HCT116 (cell line): ENCODE measurements around the gene SC5D. TPM values are rescaled to one million over a fixed set of nuclear protein-coding genes. Genes with fewer than 3 reads are reported as not detected.

ENCODE experiments used
- ATAC-seq: fragments of 200-7000 bp; cut with Tn5 transposase; 2 replicates; pipeline ENCODE4 v1.9.1; 2020; ENCODE audit warnings: mild to moderate bottlenecking, moderate library complexity
- BruUV-seq: library from RNA; stranded (reverse); fragments of 400-500 nt; replicated peaks from 2 replicates; lab custom pipeline; 2021; lab: Mats Ljungman, UMichigan
- CTCF ChIA-PET: fragments of 300-600 bp; sonication (Branson Sonifier 250); formaldehyde crosslinking; loops from one replicate; lab custom pipeline; 2021; ENCODE audit warnings: antibody characterized with exemption; lab: Charles Lee
- POLR2A ChIA-PET: fragments of 300-600, 350-600 bp; sonication (Branson Sonifier 250); formaldehyde crosslinking; loops from one replicate; lab custom pipeline; 2021; ENCODE audit warnings: antibody characterized with exemption; lab: Charles Lee
- RAD21 ChIA-PET, 2 experiments: fragments of 300-600 bp; sonication (Branson Sonifier 250); formaldehyde crosslinking; loops; one replicate each; lab custom pipeline; 2023; ENCODE audit warnings: low total read pairs in 2 of 2; ENCODE audit not compliant: uncharacterized antibody in 2 of 2, unreplicated experiment in 2 of 2, low non-redundant PET in 1 of 2; lab: Charles Lee
- DNase-seq: peaks from one replicate; pipeline ENCODE4 v3.0.0-alpha.2; 2010; ENCODE audit warnings: low read depth, low spot score
- H2AFZ ChIP-seq: fragments of 200-600 bp; shearing (Covaris generic), sonication (generic); 2 replicates; pipeline ENCODE4 v1.6.1; 2017; ENCODE audit warnings: low read depth, mixed run types, mixed read lengths, antibody characterized with exemption, low read length; ENCODE audit not compliant: poor library complexity, severe bottlenecking
- H3K27ac ChIP-seq: 2 replicates; pipeline ENCODE4 v1.5.1; 2012; ENCODE audit warnings: low read depth, low read length
- H3K27me3 ChIP-seq: fragments of 200-600 bp; sonication (generic); 2 replicates; pipeline ENCODE4 v1.6.1; 2016; ENCODE audit warnings: mixed run types, low read length, mixed read lengths; ENCODE audit not compliant: insufficient read depth
- H3K36me3 ChIP-seq, 2 experiments: fragments of 200-500 bp in 1 of 2; fragments of 200-600 bp in 1 of 2; sonication (Bioruptor generic) in 1 of 2; sonication (generic) in 1 of 2; 2 replicates each; pipeline versions ENCODE4 v1.5.1 to v1.6.1; 2014 to 2016; ENCODE audit warnings: low read length in 2 of 2, inconsistent platforms in 1 of 2, mixed read lengths in 1 of 2, mixed run types in 1 of 2; ENCODE audit not compliant: insufficient read depth in 2 of 2, control insufficient read depth in 1 of 2
- H3K4me1 ChIP-seq, 2 experiments: fragments of 200-600 bp in 1 of 2; sonication (generic) in 1 of 2; 2 replicates each; pipeline versions ENCODE4 v1.5.1 to v1.6.1; 2012 to 2017; ENCODE audit warnings: low read length in 2 of 2, inconsistent platforms in 1 of 2, mild to moderate bottlenecking in 1 of 2, mixed read lengths in 1 of 2, mixed run types in 1 of 2, moderate library complexity in 1 of 2; ENCODE audit not compliant: insufficient read depth in 2 of 2, control insufficient read depth in 1 of 2
- H3K4me2 ChIP-seq: fragments of 200-600 bp; sonication (generic); 2 replicates; pipeline ENCODE4 v1.6.1; 2017; ENCODE audit warnings: mixed run types, low read length, mixed read lengths
- H3K4me3 ChIP-seq, 2 experiments: fragments of 200-600 bp in 1 of 2; sonication (generic) in 1 of 2; replicated peaks in 1 of 2; 2 replicates each; pipeline ENCODE4 v1.5.1; 2011 to 2016; ENCODE audit warnings: low read length in 2 of 2, control low read depth in 1 of 2, low read depth in 1 of 2, mild to moderate bottlenecking in 1 of 2, mixed read lengths in 1 of 2, mixed run types in 1 of 2
- H3K79me2 ChIP-seq: fragments of 200-600 bp; sonication (generic); 2 replicates; pipeline ENCODE4 v1.6.1; 2017; ENCODE audit warnings: mild to moderate bottlenecking, mixed run types, low read length, moderate library complexity, mixed read lengths; ENCODE audit not compliant: insufficient read depth
- H3K9ac ChIP-seq: fragments of 200-600 bp; sonication (generic); 2 replicates; pipeline ENCODE4 v1.6.1; 2016; ENCODE audit warnings: low read length, mixed read lengths
- H3K9me2 ChIP-seq: fragments of 200-600 bp; sonication (generic), shearing (Covaris generic); 2 replicates; pipeline ENCODE4 v1.6.1; 2017; ENCODE audit warnings: mixed run types, mild to moderate bottlenecking, moderate library complexity; ENCODE audit not compliant: insufficient read depth
- H3K9me3 ChIP-seq, 2 experiments: fragments of 200-500 bp in 1 of 2; fragments of 200-600 bp in 1 of 2; sonication (Bioruptor generic) in 1 of 2; sonication (generic) in 1 of 2; 2 replicates each; pipeline ENCODE4 v1.6.1; 2014 to 2017; ENCODE audit warnings: low read length in 2 of 2, mixed read lengths in 2 of 2, inconsistent platforms in 1 of 2, low read depth in 1 of 2, mild to moderate bottlenecking in 1 of 2, mixed run types in 1 of 2, moderate library complexity in 1 of 2; ENCODE audit not compliant: control insufficient read depth in 1 of 2, insufficient read depth in 1 of 2
- H4K20me1 ChIP-seq: fragments of 200-600 bp; sonication (generic), shearing (Covaris generic); 2 replicates; pipeline ENCODE4 v1.6.1; 2017; ENCODE audit warnings: mixed run types, mild to moderate bottlenecking, moderate library complexity; ENCODE audit not compliant: insufficient read depth
- CBX3 ChIP-seq: IDR thresholded peaks from 2 replicates; pipeline ENCODE4 v1.6.1; 2012; ENCODE audit warnings: low read depth
- CEBPB ChIP-seq: IDR thresholded peaks from 2 replicates; pipeline ENCODE4 v1.6.1; 2012; ENCODE audit warnings: low read depth
- CTCF ChIP-seq, 3 experiments: fragments of 200-600 bp in 1 of 3; sonication (generic) in 1 of 3; IDR thresholded peaks in 2 of 3; conservative IDR thresholded peaks in 1 of 3; 2 replicates each; pipeline ENCODE4 v1.5.1; 2012 to 2017; ENCODE audit warnings: low read depth in 2 of 3, low read length in 2 of 3, antibody characterized with exemption in 1 of 3, borderline replicate concordance in 1 of 3, control low read depth in 1 of 3, mild to moderate bottlenecking in 1 of 3, mixed read lengths in 1 of 3, mixed run types in 1 of 3, moderate library complexity in 1 of 3; ENCODE audit not compliant: insufficient read depth in 1 of 3
- EGR1 ChIP-seq: IDR thresholded peaks from 2 replicates; pipeline ENCODE4 v1.6.1; 2012; ENCODE audit warnings: low read depth
- ELF1 ChIP-seq: IDR thresholded peaks from 2 replicates; pipeline ENCODE4 v1.6.1; 2012; ENCODE audit warnings: low read depth, borderline replicate concordance
- EZH2 ChIP-seq: fragments of 200-600 bp; sonication (generic); IDR thresholded peaks from 2 replicates; pipeline ENCODE4 v1.6.1; 2017; ENCODE audit warnings: antibody characterized with exemption, mixed run types
- EZH2phosphoT487 ChIP-seq: fragments of 200-600 bp; IDR thresholded peaks from 2 replicates; pipeline ENCODE4 v1.6.1; 2018; ENCODE audit warnings: antibody characterized with exemption, borderline replicate concordance
- FOSL1 ChIP-seq: IDR thresholded peaks from 2 replicates; pipeline ENCODE4 v1.6.1; 2012; ENCODE audit warnings: low read depth
- JUND ChIP-seq: IDR thresholded peaks from 2 replicates; pipeline ENCODE4 v1.6.1; 2012
- MAX ChIP-seq: IDR thresholded peaks from 2 replicates; pipeline ENCODE4 v1.6.1; 2012
- POLR2A ChIP-seq: IDR thresholded peaks from 2 replicates; pipeline ENCODE4 v1.7.0; 2011; ENCODE audit warnings: borderline replicate concordance; ENCODE audit not compliant: insufficient read depth, insufficient read length; ENCODE audit errors: extremely low read depth
- POLR2AphosphoS5 ChIP-seq: IDR thresholded peaks from 2 replicates; pipeline ENCODE4 v1.6.1; 2011; ENCODE audit warnings: mild to moderate bottlenecking, low read depth, low read length, moderate library complexity
- RAD21 ChIP-seq: IDR thresholded peaks from 2 replicates; pipeline ENCODE4 v1.6.1; 2012; ENCODE audit warnings: low read depth, mild to moderate bottlenecking
- SP1 ChIP-seq: IDR thresholded peaks from 2 replicates; pipeline ENCODE4 v1.6.1; 2012; ENCODE audit warnings: low read depth
- SRF ChIP-seq: IDR thresholded peaks from 2 replicates; pipeline ENCODE4 v1.6.1; 2012; ENCODE audit warnings: low read depth
- TCF7L2 ChIP-seq: IDR thresholded peaks from 2 replicates; pipeline ENCODE4 v1.7.0; 2011; ENCODE audit warnings: borderline replicate concordance, inconsistent platforms; ENCODE audit not compliant: insufficient read depth, insufficient read length; ENCODE audit errors: extremely low read depth
- YY1 ChIP-seq: IDR thresholded peaks from 2 replicates; pipeline ENCODE4 v1.6.1; 2011; ENCODE audit warnings: low read length, low read depth, moderate library complexity, mild to moderate bottlenecking; ENCODE audit not compliant: insufficient replicate concordance; ENCODE audit errors: extremely low read depth
- ZBTB33 ChIP-seq: IDR thresholded peaks from 2 replicates; pipeline ENCODE4 v1.6.1; 2011; ENCODE audit warnings: mild to moderate bottlenecking, low read length, moderate library complexity; ENCODE audit not compliant: insufficient replicate concordance; ENCODE audit errors: extremely low read depth
- ZFX ChIP-seq: fragments of 450-650 bp; IDR thresholded peaks from 2 replicates; pipeline ENCODE4 v1.6.1; 2017
- intact Hi-C: fragments of 100-400 bp; cut with micrococcal nuclease; formaldehyde crosslinking; loops from 2 replicates; pipeline ENCODE4 v1.10.0; 2022
- total RNA-seq: library from RNA; stranded (reverse); gene quantifications from one replicate; pipeline ENCODE4 v1.2.1, GENCODE V29; 2021; ENCODE audit not compliant: unreplicated experiment
- TF ChIP-seq, protein P1 (sequence below): IDR thresholded peaks from 2 replicates; pipeline ENCODE4 v1.6.1; 2012; ENCODE audit warnings: low read depth

The SC5D gene
- total RNA-seq, 1 experiment from 2014 or later = 24.1 TPM

GRCh38 chr11:121347813-121348212 is 55.2 kb downstream of the SC5D start:
- Histone ChIP-seq H3K9ac (no peak overlapping the region), H3K79me2 (no peaks in the 10 kb centered on the region), H3K27ac (no peak overlapping the region), H3K4me3 (no peak overlapping the region), H4K20me1 (no peaks in the 10 kb centered on the region), H3K36me3 (no peaks in the 10 kb centered on the region), H3K9me2 (no peaks in the 10 kb centered on the region), H3K9me3 (no peaks in the 10 kb centered on the region), H3K4me2 (no peak overlapping the region), H2AFZ (no peak overlapping the region), H3K4me1 (no peaks in the 10 kb centered on the region), H3K27me3 (peaks cover 20% of the 10 kb centered on the region)
- RAD21 ChIA-PET = no interaction called here
- CTCF ChIA-PET = no interaction called here
- BruUV-seq = no TSS peak
- ATAC-seq = no peak
- POLR2A ChIA-PET = no interaction called here
- intact Hi-C loops = no loop called here
- no peak for DNase-seq
- TF ChIP-seq MAX (no peak), POLR2A (no peak), CEBPB (no peak), TCF7L2 (no peak), EZH2 (no peak), CBX3 (no peak), YY1 (no peak), RAD21 (no peak), EGR1 (no peak), FOSL1 (no peak), POLR2AphosphoS5 (no peak), EZH2phosphoT487 (no peak), ZBTB33 (no peak), ELF1 (no peak), ZFX (no peak), CTCF (IDR thresholded peaks at IDR 0.05 in 2 of 3, conservative IDR thresholded peaks at IDR 0.05 in 1 of 3; ENCODE audit: borderline replicate concordance in 1 of 3, insufficient read depth in 1 of 3, low read depth in 2 of 3, low read length in 2 of 3) (no peak), SRF (no peak), JUND (no peak), SP1 (no peak)
- TF ChIP-seq, protein P1, sequence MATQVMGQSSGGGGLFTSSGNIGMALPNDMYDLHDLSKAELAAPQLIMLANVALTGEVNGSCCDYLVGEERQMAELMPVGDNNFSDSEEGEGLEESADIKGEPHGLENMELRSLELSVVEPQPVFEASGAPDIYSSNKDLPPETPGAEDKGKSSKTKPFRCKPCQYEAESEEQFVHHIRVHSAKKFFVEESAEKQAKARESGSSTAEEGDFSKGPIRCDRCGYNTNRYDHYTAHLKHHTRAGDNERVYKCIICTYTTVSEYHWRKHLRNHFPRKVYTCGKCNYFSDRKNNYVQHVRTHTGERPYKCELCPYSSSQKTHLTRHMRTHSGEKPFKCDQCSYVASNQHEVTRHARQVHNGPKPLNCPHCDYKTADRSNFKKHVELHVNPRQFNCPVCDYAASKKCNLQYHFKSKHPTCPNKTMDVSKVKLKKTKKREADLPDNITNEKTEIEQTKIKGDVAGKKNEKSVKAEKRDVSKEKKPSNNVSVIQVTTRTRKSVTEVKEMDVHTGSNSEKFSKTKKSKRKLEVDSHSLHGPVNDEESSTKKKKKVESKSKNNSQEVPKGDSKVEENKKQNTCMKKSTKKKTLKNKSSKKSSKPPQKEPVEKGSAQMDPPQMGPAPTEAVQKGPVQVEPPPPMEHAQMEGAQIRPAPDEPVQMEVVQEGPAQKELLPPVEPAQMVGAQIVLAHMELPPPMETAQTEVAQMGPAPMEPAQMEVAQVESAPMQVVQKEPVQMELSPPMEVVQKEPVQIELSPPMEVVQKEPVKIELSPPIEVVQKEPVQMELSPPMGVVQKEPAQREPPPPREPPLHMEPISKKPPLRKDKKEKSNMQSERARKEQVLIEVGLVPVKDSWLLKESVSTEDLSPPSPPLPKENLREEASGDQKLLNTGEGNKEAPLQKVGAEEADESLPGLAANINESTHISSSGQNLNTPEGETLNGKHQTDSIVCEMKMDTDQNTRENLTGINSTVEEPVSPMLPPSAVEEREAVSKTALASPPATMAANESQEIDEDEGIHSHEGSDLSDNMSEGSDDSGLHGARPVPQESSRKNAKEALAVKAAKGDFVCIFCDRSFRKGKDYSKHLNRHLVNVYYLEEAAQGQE = no peak
